Measurements from ENCODE around the gene AKR1C8. TPM values are rescaled to one million over a fixed set of nuclear protein-coding genes. Genes with fewer than 3 reads are reported as not detected.

AKR1C8 gene
- total and polyA plus RNA-seq, 2 donors (not counting 1 experiment from before 2014, with no cell fraction given) = not detected

DNA sequence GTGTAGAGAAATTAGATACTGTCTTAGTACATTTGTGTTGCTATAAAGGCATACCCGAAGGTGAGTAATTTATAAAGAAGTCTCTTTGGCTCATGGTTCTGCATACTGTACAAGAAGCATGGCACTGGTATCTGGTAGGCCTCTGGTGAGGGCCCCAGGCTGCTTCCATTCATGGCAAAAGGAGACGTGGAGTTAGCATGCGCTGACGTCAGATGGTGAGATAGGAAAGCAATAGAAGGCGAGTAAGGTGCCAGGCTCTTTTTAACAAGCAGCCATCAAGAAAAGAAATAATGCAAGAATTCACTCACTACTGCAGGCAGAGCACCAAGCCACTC lies 38.1 kb downstream of the AKR1C8 start:
- no peak overlapping the region for H3K4me3 ChIP-seq (ENCODE audit: control extremely low read depth in 1 of 5, extremely low read depth in 1 of 5, insufficient read depth in 1 of 5, low read depth in 2 of 5, low read length in 4 of 5)
- Mint-ChIP-seq H3K9me3 (ENCODE audit: insufficient read depth) (peaks cover 6% of the 10 kb centered on the region), H3K27ac (no peak overlapping the region), H3K27me3 (no peaks in the 10 kb centered on the region), H3K4me3 (no peak overlapping the region), H3K4me1 (no peaks in the 10 kb centered on the region)
- ChIA-PET POLR2A (no interaction called here), CTCF (no interaction called here)
- no peaks in the 10 kb centered on the region for H3K79me2 ChIP-seq (ENCODE audit: control insufficient read depth, insufficient read depth, low read length)
- no peak overlapping the region for H3K4me2 ChIP-seq (replicated peaks; ENCODE audit: low read depth, low read length, poor library complexity, severe bottlenecking)
- DNase-seq = no peak
- no peak overlapping the region for H3K9ac ChIP-seq (ENCODE audit: low read length)
- TF ChIP-seq EZH2 (IDR thresholded peaks at IDR 0.05; ENCODE audit: borderline replicate concordance, insufficient read depth, low read depth, low read length, poor library complexity, severe bottlenecking) = no peak
- TF ChIP-seq, protein P1, sequence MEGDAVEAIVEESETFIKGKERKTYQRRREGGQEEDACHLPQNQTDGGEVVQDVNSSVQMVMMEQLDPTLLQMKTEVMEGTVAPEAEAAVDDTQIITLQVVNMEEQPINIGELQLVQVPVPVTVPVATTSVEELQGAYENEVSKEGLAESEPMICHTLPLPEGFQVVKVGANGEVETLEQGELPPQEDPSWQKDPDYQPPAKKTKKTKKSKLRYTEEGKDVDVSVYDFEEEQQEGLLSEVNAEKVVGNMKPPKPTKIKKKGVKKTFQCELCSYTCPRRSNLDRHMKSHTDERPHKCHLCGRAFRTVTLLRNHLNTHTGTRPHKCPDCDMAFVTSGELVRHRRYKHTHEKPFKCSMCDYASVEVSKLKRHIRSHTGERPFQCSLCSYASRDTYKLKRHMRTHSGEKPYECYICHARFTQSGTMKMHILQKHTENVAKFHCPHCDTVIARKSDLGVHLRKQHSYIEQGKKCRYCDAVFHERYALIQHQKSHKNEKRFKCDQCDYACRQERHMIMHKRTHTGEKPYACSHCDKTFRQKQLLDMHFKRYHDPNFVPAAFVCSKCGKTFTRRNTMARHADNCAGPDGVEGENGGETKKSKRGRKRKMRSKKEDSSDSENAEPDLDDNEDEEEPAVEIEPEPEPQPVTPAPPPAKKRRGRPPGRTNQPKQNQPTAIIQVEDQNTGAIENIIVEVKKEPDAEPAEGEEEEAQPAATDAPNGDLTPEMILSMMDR (IDR thresholded peaks at IDR 0.05) = no peak
- no peak for ATAC-seq (ENCODE audit: low read depth)
- H2AFZ ChIP-seq (ENCODE audit: insufficient read depth, low read depth, low read length, poor library complexity, severe bottlenecking) = no peak overlapping the region
- no peaks in the 10 kb centered on the region for H3K4me1 ChIP-seq (ENCODE audit: control insufficient read depth in 2 of 2, insufficient read depth in 2 of 2, low read length in 2 of 2)
- no peaks in the 10 kb centered on the region for H4K20me1 ChIP-seq (ENCODE audit: control insufficient read depth, insufficient read depth, low read length, poor library complexity, severe bottlenecking)
- intact Hi-C loops (cut with micrococcal nuclease) = no loop called here
- no peak overlapping the region for H3K27ac ChIP-seq (ENCODE audit: low read length in 2 of 2)
- no peaks in the 10 kb centered on the region for H3K27me3 ChIP-seq (replicated peaks in 1 of 4; ENCODE audit: control extremely low read depth in 1 of 4, control insufficient read depth in 3 of 4, insufficient read depth in 4 of 4, low read length in 3 of 4)
- no peaks in the 10 kb centered on the region for H3K9me3 ChIP-seq (ENCODE audit: control extremely low read depth in 1 of 3, control insufficient read depth in 2 of 3, insufficient read depth in 1 of 3, low read length in 2 of 3)
- WGBS (ENCODE audit: insufficient coverage) = 94% methylated on average over 3 of the region's 5 CpGs
- H3K36me3 ChIP-seq (replicated peaks in 1 of 2; ENCODE audit: control extremely low read depth in 1 of 2, control insufficient read depth in 1 of 2, extremely low read depth in 1 of 2, insufficient read depth in 2 of 2, low read length in 1 of 2) = no peaks in the 10 kb centered on the region

DNA sequence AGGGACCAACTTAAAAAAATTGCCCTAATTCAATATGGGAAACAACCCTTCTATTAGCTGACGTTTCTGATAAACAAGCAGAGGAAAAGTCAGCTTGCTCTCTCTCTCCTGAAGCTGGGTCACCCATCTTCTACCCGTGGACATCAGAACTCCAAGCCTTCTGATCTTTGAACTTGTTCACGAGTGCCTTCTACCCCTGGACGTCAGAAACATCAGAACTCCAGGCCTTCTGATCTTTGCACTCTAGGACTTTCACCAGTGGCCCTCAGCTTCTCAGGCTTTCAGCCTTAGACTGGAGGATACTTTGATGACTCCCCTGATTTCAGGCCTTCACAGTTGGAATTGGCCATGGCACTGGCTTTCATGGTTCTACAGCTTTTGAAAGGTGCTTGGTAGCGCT lies 41.8 kb downstream of the AKR1C8 start:
- TF ChIP-seq, protein P1 (IDR thresholded peaks at IDR 0.05) = no peak
- TF ChIP-seq EZH2 (IDR thresholded peaks at IDR 0.05; ENCODE audit: borderline replicate concordance, insufficient read depth, low read depth, low read length, poor library complexity, severe bottlenecking) = no peak
- Histone ChIP-seq H3K4me3 (ENCODE audit: control extremely low read depth in 1 of 5, extremely low read depth in 1 of 5, insufficient read depth in 1 of 5, low read depth in 2 of 5, low read length in 4 of 5) (no peak overlapping the region), H3K27ac (ENCODE audit: low read length in 2 of 2) (no peak overlapping the region), H3K9me3 (ENCODE audit: control extremely low read depth in 1 of 3, control insufficient read depth in 2 of 3, insufficient read depth in 1 of 3, low read length in 2 of 3) (no peaks in the 10 kb centered on the region), H3K4me2 (replicated peaks; ENCODE audit: low read depth, low read length, poor library complexity, severe bottlenecking) (no peak overlapping the region), H2AFZ (ENCODE audit: insufficient read depth, low read depth, low read length, poor library complexity, severe bottlenecking) (no peak overlapping the region), H3K36me3 (replicated peaks in 1 of 2; ENCODE audit: control extremely low read depth in 1 of 2, control insufficient read depth in 1 of 2, extremely low read depth in 1 of 2, insufficient read depth in 2 of 2, low read length in 1 of 2) (no peaks in the 10 kb centered on the region), H3K79me2 (ENCODE audit: control insufficient read depth, insufficient read depth, low read length) (no peaks in the 10 kb centered on the region), H3K4me1 (ENCODE audit: control insufficient read depth in 2 of 2, insufficient read depth in 2 of 2, low read length in 2 of 2) (no peaks in the 10 kb centered on the region), H3K9ac (ENCODE audit: low read length) (no peak overlapping the region), H3K27me3 (replicated peaks in 1 of 4; ENCODE audit: control extremely low read depth in 1 of 4, control insufficient read depth in 3 of 4, insufficient read depth in 4 of 4, low read length in 3 of 4) (no peaks in the 10 kb centered on the region), H4K20me1 (ENCODE audit: control insufficient read depth, insufficient read depth, low read length, poor library complexity, severe bottlenecking) (no peaks in the 10 kb centered on the region)
- POLR2A ChIA-PET = no interaction called here
- Mint-ChIP-seq H3K27me3 (no peaks in the 10 kb centered on the region), H3K27ac (no peak overlapping the region), H3K4me3 (no peak overlapping the region), H3K4me1 (no peaks in the 10 kb centered on the region), H3K9me3 (ENCODE audit: insufficient read depth) (peaks cover 3% of the 10 kb centered on the region)
- WGBS (ENCODE audit: insufficient coverage) = 68% methylated on average over 4 of the region's 5 CpGs
- CTCF ChIA-PET = no interaction called here
- intact Hi-C loops (cut with micrococcal nuclease) = no loop called here
- ATAC-seq (ENCODE audit: low read depth) (no peak), DNase-seq (no peak)

All from B cell (primary cell).